Fibroblast of skin of right quadriceps (primary cell): ENCODE data around the gene IGSF3.
"Not testable (repeated sequence)": the region's sequence is repeated elsewhere in the genome, so short reads cannot be mapped to it uniquely, and the experiment has no call there.

Experiments used
- DNase-seq: peaks from one replicate; pipeline ENCODE4 v3.0.0-alpha.2; 2013

IGSF3 gene

DNA sequence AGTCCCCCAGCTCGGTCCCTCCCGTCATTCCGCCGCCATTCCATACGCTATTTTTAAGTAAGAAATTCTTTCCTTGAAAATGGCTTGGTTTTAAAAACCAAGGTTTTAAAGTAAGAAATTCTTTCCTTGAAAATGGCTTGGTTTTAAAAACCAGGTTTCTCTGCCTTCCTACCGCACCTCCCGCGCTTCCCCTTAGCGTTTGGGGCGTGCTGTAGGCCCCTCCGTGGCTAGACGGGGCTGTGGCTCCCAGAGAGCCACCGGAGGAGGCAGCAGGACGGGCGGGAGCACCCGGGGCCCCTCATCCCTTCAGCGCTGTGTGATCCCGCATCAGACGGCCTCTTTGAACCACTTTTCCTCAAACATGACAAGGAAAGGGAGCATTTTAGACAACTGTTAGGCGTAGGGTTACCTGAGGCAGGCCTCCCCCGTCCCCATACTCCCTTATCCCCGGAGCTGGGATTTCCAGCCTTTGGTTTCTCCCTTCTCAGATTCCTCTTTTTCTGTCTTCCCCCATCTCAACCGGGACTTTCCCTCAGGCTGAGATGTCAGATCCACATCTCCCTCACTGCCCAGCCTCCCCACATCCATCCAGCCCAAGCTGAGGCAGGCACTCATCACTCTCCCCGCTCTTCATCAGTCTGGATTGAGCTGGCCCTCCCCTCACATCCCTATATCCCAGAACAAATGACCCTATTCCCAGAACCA lies 96.2 kb downstream of the IGSF3 start:
- DNase-seq: no peak

DNA sequence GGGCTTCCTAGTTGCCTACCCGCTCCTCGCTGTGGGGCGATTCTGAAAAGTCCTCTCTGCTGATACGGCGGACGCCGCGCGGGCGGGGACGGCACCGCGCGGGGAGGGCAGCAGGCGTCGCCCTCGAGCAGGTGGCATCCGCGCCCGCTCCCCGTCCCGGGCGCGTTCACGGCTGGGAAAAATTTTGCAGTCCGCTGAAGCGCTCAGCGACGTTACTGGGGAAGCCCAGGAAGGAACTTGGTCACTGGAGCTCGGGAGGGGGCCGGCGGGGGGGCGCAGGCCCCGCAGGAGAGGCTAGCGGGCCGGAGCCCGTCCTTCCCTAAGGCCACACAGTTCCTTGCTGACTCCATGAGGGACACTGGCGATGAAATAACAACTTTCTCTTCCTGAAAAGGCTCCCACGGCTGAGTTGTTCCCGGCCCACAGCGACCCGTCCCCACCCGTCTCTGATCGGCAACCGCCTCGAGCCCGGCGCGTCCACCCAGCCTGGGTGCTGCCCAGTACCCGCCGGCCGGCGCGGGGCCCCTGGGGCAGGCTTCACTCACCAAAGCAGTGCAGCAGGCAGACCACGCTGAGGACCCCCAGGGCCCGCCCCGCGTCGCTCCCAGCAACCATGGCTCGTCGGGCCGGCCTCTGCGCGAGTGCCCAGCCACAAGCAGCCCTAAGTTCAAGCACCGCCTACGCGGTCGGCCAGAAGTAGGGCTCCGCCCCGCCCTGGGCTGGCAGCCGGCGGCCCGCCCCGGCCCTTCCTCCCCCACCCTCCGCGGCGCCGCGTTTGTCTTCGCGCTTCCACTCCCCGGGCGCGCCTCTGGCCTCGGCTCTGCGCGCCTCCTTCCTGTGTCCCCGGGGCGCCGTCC lies 96.9 kb downstream of the IGSF3 start, which contains the start of gene CD58:
Gene CD58, minus strand, starts transcription at position 669 of the 857 bp plus-strand sequence. Its CDS starts 54 bp downstream, at position 615.
- DNase-seq: peak; percentile 77

DNA sequence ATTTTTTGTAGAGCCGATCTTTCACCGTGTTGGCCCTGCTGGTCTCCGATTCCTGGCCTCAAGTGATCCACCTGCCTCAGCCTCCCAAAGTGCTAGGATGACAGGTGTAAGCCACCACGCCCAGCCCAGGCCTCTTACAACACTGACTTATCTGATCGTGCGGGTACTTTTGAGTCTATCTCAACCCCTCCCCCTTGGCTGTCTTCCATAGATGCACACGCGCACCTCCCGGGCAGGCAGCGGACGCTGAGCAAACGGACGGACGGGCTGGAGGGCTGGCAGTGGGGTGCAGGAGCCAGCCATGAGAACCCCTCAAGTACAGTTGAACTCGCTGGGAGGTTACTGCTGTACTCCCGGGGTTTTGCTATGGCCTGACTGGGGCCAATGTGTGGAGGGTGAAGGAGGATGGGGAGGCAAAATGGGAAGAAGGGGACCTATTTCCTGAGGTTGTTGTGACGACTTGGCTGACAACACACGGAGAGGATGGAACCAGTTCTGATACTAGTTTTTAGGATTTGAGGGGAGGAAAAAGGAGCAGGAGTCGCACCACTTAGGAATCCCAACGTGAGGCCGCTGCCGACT lies 97.7 kb downstream of the IGSF3 start:
- DNase-seq: no peak

DNA sequence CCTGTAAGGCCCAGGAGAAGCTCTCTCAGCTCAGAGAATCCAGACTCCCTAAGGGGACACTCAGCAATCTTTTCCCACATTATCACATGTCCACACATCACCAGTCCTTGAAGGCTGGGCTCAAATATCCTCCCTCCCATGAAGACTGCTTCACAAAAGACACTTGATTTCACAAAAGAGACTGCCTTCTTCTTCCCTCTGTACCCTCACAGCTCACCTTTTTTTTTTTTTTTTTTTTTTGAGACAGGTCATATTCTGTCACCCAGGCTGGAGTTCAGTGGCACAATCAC lies 98.2 kb downstream of the IGSF3 start:
- no peak for DNase-seq

DNA sequence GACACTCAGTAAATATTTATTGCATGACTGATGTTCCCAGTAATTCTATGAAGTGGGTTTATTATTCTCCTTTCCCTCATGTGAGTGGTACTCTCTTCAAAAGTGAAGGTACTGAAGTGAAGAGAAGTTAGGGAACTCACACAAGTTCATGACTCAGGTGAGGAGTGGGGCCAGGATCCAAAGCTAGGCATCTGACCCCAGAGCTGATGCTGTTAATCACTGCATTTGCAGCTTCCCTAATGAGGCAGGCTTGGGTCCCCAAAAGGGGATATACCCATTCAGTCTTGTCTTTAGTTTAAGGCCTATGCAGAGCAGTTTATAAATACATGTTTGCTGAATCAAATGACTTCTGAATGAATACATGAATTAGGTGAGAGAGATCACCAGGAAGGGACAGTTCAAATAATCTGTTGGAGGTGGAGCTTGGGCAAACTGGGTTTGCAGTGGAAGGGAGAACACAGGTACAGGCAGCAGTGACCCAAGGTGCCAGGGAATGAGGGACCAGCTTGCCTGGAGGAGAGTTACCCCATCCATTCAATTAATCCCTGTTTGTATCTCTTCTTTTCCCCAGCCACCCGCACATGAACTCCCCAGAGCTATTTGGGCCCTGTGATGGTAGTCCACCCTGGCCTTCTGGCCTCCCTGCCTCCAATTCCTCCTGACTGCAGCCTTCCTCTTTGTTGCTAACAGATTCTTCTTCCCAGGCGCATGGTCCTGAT lies 98.7 kb downstream of the IGSF3 start:
- DNase-seq: no peak

DNA sequence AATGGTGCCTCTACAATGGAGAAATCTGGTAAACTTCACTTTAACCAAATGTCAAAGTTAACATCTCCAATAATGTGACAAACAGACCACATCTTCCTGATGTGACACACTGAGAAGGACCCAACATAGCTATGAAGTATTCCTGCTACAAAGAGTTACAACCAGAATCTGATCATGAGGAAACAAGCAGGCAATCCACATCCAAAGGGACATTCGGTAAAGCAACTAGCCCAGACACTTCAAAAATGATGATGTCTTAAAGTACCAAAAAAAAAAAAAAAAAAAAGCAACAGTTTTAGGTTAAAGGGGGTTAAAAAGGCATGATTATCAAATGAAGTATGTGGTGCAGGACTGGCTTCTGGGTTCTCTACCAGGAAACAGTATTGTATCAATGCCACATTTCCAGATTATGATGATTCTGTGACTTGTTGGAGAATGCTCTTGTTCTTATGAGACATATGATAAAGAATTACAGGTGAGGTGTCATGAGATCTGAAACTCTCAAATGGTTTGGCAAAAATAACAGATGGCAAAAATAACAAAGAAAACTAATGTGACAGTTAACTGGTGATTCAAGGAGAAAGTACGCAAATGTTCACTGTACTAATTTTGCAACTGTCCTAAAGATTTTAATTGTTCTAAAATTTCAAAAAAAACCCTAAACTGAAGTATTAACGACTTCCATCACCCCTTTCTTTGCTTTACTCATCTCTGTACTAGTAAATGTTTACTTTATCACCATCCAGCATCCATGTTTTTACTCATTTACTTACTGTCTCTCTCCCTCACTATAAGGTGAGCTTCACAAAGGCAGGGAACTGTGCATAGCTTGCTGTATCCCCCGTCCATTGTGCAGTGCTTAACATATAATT lies 99.5 kb downstream of the IGSF3 start:
- no peak for DNase-seq

DNA sequence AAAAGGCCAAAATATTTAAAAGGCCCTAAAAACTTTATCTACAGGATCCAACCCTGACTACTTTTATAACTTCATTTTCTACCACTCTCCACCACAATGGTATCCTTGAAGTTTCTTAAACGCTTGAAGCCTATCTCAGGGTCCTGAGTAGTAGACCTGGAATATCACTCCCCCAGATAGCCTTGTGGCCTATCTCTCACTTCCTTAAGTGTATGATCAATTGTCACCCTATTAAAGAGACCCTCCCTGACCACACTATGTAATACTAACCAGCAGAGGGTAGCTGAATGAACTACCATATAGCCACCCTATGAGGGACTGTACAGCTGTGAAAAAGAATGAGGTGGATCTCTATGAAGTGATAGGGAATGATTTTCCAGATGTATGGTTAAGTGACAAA lies 102.3 kb downstream of the IGSF3 start:
- DNase-seq: no peak

DNA sequence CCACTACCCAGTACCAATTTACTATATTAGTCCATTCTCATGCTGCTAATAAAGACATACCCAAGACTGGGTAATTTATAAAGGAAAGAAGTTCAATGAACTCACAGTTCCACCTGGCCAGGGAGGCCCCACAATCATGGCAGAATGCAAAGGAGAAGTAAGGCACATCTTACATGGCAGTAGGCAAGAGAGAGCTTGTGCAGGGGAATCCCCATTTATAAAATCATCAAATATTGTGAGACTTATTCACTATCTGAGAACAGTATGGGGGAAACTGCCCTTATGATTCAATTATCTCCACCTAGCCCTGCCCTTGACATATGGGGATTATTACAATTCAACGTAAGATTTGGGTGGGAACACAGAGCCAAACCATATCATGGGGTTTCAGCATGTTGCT lies 103.1 kb downstream of the IGSF3 start:
- DNase-seq: no peak

DNA sequence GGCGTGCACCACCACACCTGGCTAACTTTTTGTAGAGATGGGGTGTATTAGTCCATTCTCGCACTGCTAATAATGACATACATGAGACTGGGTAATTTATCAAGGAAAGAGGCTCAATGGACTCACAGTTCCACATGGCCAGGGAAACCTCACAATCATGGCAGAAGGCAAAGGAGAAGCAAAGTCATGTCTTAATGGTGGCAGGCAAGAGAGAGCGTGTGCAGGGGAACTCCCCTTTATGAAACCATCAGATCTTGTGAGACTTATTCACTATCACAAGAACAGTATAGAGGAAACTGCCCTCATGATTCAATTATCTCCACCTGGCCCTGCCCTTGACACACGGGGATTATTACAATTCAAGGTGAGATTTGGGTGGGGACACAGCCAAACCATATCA lies 105.1 kb downstream of the IGSF3 start:
- DNase-seq: not testable (repeated sequence)

DNA sequence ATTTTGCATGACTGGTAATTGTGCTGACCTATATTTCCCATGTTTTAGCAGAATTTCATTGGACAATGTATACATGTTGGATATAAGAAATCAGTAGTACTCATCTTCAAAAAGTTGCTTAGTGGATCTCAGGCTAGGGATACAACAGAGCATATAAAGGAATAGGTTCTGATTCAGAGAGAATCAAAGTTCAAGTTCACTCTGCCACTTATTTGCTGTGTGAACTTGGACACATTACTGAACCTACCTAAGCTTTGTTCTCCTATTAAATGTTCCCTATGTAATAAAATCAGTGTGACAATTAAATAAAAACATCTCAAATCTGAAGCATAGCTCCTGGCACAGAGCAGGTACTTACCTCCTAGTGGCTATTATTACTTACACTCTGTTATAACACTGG lies 106.0 kb downstream of the IGSF3 start:
- DNase-seq: no peak

DNA sequence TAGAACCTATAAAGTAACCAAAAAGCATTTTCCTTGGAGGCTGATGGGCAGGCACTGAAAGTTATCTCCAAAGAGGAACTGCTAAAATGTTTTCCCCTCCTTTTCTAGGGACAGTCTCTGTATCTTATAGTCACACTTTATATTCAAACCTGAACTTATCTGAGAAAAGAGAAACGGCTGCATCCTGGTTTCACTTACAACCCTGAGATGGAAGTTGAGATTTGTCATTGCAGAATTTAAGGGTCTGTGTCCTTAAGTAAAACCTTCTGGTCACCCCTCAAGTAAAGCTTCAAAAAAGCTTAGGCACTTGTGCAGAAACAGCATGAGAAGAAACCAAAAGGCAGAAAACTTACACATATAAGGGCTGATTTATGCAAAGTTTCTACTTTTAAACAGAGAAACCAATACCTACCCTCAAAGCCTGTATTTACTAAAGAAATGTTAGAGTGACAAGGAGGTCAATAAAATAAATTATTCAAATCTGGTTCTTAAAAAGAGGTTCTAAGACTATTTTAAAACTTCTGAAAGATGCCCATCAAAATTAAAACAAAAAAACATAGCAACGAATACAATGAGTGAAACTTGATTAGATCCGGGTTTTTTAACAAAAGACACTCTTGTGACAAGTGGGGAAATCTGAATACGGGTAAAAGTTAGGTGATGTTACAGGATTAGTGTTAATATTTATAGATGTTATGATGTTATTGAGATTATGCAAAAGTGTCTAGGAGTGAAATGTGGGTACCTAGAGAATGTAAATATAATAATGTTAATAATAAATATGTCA lies 106.6 kb downstream of the IGSF3 start:
- no peak for DNase-seq

DNA sequence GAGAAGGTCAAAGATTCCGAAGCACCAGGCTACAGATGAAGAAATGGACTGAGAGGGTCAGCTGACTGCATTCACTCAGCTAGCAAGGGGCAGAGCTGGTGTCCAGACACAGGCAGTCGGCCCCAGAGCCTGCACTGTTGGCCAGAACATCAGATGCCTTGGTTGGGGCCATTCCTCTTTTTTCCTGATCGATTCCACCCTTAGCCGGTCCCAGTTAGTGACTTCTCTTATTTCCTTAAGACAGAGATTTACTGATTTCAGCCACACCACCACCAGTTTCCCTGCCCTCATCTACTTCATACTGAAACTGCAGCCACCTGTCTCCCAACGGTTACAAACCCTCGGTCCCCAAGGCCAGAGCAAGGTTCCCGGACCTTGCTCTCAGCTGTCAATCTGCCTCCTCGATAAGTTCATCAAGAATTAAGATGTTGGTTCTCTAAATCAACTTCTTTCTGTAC lies 108.2 kb downstream of the IGSF3 start:
- DNase-seq: no peak

DNA sequence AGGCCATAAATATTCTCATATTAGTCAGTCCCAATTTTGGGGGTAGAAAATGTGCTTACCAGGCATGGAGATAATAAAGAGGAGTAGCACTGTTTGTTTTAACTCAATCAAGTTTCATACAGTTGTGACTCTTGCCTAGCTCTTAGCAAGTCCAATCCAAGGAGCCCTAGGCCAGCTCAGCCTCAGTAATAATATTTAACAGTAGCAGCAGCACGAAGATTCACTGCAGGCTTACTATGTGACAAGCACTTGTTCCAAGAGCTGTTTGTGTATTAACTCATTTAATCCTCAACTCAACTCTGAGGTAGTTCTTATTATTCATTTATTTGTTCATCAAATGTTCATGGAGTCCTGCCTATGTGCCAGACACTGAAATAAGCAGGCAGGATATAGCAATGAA lies 109.0 kb downstream of the IGSF3 start:
- no peak for DNase-seq

DNA sequence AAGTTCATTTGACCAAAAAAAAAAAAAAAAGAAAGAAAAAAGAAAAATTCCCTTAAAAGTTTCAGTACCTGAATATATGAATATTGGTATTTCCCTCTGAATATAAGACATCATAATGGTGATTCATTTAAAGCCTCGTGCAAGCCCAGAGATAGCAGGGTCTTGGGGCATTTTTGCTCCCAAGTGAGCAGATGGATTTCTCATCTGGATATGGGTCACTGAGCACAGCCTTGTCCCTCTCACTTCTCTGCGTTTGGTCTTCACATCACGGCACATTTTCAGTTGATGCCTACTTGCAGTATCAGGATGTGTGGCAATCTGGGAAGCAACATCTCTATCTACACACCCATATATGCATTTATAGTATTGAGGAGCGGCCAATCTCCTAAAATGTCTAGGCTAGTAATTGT lies 109.4 kb downstream of the IGSF3 start:
- DNase-seq: no peak

DNA sequence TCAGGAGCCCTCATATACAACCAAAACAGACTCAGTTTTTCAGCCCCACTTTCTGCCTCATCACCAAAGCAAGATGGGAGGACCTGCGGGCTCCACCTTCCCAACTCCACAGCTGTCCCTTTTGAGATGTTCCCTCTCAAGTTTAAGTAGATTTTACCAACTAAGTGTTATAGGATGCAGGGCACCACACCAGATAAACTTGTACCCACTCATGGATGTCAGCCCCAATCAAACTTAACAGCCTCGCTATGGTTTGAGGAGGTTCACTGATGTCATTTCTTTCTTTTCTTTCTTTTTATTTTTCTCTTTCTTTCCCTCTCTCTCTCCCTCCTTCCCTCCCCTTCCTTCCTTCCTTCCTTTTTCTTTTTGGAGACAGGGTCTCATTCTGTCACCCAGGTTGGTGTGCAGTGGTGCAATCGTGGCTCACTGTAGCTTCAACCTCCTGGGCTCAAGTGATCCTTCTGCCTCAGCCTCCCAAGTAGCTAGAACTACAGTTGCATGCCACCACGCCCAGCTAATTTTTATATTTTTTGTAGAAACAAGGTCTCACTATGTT lies 110.1 kb downstream of the IGSF3 start:
- no peak for DNase-seq

DNA sequence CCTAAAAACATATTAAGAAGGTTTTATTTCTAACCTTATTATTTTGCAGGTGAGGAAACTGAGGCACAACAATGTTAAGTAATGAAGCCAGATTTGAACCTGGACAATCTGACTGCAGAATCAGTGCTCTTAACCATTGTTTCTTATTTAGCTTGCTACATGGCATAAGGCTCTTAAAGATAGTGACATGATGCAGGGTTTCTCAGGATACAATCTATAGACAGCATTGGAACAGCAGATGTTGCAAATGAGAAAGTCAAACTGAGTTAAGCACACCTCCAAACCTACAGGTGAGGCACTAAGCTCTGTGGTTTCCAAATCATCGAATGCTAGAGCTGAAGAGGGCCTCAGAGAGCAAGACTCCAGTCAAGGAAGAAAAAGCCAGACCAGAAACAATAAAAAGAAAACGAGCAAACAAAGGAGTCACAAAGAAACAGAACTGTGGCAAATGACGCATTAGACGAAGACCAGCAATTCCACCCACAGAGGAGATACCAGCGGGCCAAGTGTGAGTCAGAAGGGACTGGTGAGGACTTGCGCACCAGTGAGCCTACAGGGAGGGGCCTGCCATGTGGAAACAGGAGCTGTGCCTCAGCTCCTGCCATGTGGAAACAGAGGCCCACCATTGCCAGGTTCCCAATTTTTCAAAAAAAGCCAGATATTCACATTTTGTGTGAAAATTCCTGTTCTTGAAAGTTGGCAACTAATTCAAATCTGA lies 111.1 kb downstream of the IGSF3 start:
- DNase-seq: peak; percentile 43

DNA sequence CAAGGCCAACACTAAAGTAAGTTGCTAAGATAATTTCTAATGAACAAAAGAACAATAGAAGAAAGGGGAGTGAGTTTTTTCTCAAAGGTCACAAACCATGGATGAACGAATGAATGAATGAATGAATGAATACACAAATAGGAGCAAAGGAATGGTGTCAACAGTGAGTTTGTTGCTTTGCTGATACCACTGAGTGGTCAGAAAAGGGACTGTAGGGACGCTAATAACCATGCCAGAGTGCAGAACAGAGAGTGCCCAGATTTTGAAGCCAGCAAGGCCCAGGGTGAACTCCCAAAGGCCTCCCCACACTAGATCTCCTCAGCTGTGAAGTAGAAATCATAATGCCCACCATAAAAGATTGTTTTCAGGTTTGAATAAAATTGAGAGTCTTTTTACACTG lies 112.6 kb downstream of the IGSF3 start:
- no peak for DNase-seq

DNA sequence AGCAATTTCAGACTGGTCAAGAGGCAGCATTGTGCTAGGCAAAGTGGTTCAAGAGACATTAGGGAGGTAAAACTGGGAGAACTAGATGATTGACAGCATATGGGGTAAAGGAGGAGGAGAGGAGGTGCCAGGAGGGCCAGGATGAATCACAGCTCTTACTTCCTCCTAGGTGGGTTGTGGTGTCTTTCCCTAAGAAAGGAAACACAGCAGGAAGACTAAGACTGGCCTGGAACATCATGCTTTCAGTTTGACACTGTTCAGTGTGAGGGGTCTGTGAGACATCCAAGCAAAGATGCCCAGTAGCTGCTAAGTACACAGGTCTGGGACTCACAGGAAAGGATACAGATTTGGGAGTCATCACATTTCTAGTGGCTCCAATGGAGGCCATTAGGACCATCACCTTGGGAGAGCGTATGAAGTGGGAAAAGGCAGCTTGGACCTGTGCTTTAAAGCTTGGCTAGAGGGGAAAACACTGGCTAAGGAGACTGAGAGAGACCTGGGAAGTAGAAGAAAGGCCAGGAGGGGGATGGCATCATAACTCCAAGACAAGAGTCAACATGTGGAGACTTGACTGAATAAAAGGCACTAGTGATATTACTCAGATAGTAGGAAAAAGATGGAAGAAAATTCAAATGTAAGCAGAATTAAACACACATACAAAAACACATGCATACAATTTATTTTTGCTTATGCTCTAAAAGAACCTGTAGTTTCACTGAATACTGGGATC lies 114.0 kb downstream of the IGSF3 start:
- no peak for DNase-seq

DNA sequence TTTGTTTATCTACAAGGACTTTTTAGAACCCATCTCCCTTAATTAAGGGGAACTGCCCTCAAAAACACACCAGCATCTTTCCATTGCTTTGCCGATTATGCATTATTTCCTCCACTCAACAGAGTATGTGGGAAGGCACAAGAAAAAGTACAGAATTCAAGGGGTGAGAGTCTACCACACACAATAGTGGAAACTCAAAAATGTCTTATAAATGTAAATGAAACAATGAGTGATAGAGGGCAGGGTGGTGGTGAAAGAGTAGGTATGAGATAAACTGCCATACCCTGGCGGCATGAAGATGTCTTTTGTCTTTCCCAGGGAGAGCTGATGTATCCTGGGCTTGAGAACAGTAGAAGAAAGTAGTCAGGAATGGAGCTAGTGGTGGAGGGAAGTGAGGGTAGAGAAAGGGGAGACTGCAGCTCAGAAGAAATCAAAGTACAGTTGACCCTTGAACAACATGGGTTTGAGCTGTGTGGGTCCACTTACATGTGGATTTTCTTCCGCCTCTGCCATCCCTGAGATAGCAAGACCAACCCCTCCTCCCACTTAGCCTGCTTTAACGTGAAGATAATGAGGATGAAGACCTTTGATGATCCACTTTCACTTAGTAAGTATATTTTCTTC lies 121.1 kb downstream of the IGSF3 start:
- DNase-seq: no peak
